Astrocyte of the cerebellum (primary cell): ENCODE results near the gene GNPTG.

Source experiments
- DNase-seq: peaks from one replicate; pipeline ENCODE4 v3.0.0-alpha.2; 2011; ENCODE audit warnings: low read depth
- H3K4me3 ChIP-seq: 2 replicates; pipeline ENCODE4 v1.5.1; 2011; ENCODE audit warnings: mild to moderate bottlenecking, low read depth, low read length, moderate library complexity
- CTCF ChIP-seq: IDR thresholded peaks from 2 replicates; pipeline ENCODE4 v1.5.1; 2012; ENCODE audit warnings: low read length, low read depth, moderate library complexity, mild to moderate bottlenecking; ENCODE audit errors: missing control alignments
- in situ Hi-C: cut with HindIII; loops from 2 replicates; pipeline ENCODE4 v1.10.0; 2017; ENCODE audit warnings: low sequenced_read_pairs

GNPTG gene

GRCh38 chr16:1343428-1344242, 8.1 kb upstream of the GNPTG start:
- TF ChIP-seq CTCF = no peak
- in situ Hi-C loops = no loop called here
- no peak overlapping the region for H3K4me3 ChIP-seq
- DNase-seq = no peak

GRCh38 chr16:1344499-1344898, 7.2 kb upstream of the GNPTG start:
- in situ Hi-C loops = no loop called here
- TF ChIP-seq CTCF = no peak
- DNase-seq = no peak
- H3K4me3 ChIP-seq = no peak overlapping the region

- H3K4me3 ChIP-seq = no peak overlapping the region
- no peak for TF ChIP-seq CTCF
- in situ Hi-C loops = no loop called here
- no peak for DNase-seq
These were observed 6.6 kb upstream of the GNPTG start for GRCh38 chr16:1345087-1345486.

GRCh38 chr16:1345651-1346421, 5.9 kb upstream of the GNPTG start:
- H3K4me3 ChIP-seq = no peak overlapping the region
- in situ Hi-C loops = no loop called here
- no peak for TF ChIP-seq CTCF
- DNase-seq = no peak

- no peak for DNase-seq
- in situ Hi-C loops = no loop called here
- H3K4me3 ChIP-seq = no peak overlapping the region
- TF ChIP-seq CTCF = no peak
These were observed 5.1 kb upstream of the GNPTG start for GRCh38 chr16:1346422-1347285.

GRCh38 chr16:1347286-1347855, 4.4 kb upstream of the GNPTG start:
- in situ Hi-C loops = no loop called here
- no peak for DNase-seq
- no peak overlapping the region for H3K4me3 ChIP-seq
- TF ChIP-seq CTCF = no peak
